SH-SY5Y (cell line): ENCODE results near the gene RAD51B.

Experiments used
- GATA2 ChIP-seq: IDR thresholded peaks from 2 replicates; pipeline ENCODE4 v1.6.1; 2011; ENCODE audit warnings: mild to moderate bottlenecking, low read depth, low read length
- GATA3 ChIP-seq: IDR thresholded peaks from 2 replicates; pipeline ENCODE4 v1.6.1; 2011; ENCODE audit warnings: low read depth, mild to moderate bottlenecking, low read length, moderate library complexity

Gene RAD51B

DNA sequence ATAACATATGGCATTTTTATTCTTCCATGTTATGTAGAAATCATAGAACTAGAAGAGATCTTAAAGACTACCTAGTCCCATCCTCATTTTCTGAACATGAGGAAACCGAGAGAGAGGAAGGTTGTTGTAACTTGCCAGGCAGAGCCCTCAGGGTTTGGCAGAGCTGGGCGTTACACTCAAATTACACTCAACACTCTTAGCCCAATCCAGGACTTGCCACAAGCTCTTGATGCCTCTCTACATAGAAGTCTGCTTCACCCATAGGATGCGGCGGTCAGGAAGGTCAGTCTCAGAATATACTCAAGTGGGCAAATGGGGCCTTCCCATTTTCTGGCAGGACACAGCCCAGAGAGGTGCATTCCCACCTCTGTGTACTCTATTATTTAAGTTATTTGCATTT is 765.2 kb downstream of the RAD51B start:
- TF ChIP-seq GATA3: no peak
- no peak for TF ChIP-seq GATA2

DNA sequence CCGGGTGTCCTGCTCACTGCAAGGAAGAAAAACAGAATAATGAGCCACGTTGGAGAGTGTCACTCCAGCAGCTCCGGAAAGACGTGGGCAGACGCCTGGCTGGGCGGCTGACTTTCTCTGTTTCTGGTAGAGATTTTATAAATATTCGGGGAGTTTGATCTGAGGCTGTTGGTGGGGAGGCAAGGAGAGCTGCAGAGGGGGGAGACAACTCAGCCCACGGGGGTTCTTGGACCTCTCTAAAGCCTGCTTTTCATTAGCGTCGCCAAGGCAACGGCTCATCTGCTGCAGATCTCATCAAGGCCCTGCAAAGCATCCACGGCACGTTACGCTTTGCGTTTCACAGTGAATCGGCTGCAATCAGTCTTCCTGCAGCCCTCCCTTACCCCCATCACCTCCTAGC is 766.1 kb downstream of the RAD51B start:
- TF ChIP-seq GATA2: peak; percentile 92
- no peak; the same call in 1 of the 2 replicates for TF ChIP-seq GATA3

DNA sequence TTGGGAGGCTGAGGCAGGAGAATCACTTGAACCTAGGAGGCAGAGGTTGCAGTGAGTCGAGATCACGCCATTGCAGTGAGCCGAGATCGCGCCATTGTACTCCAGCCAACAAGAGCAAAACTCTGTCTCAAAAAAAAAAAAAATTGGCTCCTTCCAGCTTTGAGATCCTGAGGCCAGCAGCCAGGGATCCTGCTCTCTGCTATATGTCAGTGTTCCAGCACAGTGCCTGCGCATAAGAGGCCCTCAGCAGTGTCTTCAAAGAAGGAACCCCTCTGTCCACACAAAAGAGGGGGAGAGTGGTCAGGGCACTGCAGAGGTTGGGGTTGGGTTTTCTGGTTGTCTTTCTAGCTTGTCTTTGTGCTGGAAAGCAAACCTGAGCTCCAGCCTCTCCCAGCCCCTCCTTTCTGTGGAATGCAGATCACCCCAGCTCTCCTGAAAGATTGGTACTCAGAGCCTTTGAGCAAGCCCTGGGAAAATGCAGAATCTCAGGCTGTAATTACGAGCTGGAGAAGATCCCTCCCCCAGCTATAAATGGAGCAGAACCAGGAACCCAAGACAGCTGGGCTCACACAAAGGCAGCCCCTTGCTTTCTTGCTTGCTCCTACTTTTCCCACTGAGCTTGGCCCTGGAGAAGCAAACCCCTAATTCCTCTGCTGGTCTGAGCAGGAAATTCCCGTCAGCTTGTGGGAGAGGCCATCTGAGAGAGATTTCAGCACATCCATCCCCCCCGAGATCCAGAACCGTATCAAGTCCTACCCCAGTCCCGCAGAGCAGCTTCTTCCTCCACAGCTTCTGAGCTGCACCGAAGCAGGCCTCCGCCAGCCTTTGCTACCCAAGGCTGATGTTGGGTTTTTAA is 767.5 kb downstream of the RAD51B start:
- TF ChIP-seq GATA3 (no peak), GATA2 (no peak)

DNA sequence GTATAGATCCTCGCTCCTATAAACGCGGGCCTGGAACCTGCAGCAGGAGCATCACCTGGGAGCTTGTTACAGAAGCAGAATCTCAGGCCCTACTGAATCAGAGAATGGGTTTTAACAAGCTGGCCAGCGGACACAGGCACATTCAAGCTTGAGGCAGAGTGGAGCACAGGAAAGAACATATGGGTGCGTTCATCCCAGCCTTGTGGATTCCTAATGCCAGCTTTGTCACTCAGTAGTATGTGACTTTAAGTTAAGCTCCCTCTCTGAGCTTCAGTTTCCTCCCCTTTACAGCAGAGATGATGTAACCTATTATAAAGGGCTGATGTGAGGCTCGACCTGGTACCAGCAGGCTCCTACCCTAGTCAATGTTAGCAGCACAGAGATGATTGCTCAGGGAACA is 768.4 kb downstream of the RAD51B start:
- TF ChIP-seq GATA3: no peak
- TF ChIP-seq GATA2: no peak

DNA sequence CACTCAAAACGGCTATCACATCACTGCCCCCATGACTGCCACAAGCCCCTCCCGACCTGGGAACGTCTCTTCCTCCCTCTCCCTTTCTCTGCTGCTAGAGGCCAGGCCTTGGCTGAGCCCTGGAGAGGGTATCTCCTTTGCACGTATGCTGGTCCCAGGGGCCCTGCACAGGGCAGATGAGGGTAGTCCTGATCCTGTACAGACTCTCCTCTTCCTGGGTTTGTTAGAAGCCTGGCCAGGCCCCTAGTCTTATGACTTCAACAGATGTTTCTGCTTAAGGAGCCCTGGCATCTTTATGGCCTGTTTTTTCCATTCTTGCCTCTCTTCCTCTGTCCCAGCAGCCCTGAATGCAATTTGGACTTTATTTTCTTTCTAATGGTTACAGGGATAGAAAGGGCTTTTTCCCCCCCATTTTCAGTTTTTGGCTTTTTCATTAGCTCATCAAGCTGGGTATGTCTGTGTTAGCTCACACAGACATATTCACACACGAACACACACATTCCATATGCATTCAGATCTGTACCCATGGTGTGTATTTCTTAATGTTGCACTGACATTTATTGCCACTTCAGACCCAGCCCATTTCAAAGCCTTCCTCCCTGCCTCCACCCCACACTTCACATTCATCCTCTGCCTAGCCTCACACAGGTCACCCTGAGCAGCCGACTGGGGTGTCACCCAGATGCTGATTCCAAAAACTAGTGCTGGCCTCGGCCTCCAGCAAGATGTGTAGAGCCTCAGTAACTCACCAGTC is 770.0 kb downstream of the RAD51B start:
- TF ChIP-seq GATA3 (no peak), GATA2 (no peak)

DNA sequence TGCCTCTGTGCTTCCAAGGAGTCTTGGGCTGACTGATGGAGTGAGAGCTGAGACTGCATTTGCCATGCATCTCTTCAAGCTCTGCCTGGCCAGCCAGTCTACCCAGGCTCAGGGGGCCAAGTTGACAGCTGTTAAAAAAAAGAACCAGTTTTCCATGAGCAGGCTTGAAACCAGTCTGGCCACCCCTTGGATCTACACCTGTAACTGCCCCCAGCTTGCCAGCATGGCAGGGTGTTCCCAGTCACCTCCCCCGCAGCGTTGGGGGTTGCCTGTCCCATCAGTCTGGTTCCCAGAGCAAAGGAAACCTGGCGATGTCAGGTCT is 770.6 kb downstream of the RAD51B start:
- TF ChIP-seq GATA3 (no peak), GATA2 (no peak)

DNA sequence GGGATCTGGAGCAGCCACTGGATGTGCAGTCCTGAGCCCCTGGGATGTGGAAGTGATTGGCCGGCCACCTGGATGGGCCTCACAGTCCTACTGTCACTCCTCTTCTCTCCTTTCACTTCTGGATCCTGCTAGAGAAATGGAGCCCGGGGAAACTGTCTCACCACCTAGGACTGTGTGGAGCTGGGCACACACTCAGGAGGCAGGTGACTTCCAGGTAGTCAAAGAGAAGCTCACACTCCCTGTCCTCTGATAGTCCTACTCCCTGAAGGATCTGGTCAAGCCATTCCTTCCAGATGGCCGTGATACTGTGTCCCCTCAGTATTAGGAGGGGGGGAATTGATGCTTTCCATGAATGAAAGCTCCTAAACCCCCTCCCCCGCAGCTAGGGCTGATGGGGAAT is 772.2 kb downstream of the RAD51B start:
- TF ChIP-seq GATA3 (no peak), GATA2 (no peak)

DNA sequence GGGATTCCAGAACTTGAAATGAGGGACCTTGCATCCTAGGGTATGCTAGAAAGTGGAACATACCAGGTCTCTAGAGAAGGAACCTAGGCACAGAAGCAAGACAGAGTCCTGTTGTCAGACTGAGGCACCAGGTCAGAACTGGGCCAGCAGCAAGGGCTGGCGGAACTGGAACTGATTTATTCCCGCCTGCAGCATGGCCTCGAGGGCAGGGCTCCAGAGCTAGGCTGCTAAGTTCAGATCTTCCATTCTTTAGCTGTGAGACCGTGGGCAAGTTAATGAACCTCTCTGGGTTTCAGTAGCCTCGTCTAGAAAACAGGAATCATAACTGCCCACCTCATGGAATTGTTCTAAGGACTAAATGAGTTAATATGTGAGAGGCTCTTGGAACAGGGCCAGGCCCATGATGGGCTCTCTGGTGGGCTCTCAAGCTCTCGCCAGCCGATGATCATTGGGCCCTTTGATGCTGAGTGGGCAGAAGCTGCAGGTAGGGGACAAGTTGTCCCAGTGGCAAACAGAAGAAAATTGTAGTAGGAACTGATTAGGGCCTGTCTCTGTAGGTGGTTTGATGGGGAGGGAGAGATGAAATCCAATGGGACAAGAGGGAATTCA is 773.5 kb downstream of the RAD51B start:
- TF ChIP-seq GATA3 (no peak), GATA2 (no peak)

DNA sequence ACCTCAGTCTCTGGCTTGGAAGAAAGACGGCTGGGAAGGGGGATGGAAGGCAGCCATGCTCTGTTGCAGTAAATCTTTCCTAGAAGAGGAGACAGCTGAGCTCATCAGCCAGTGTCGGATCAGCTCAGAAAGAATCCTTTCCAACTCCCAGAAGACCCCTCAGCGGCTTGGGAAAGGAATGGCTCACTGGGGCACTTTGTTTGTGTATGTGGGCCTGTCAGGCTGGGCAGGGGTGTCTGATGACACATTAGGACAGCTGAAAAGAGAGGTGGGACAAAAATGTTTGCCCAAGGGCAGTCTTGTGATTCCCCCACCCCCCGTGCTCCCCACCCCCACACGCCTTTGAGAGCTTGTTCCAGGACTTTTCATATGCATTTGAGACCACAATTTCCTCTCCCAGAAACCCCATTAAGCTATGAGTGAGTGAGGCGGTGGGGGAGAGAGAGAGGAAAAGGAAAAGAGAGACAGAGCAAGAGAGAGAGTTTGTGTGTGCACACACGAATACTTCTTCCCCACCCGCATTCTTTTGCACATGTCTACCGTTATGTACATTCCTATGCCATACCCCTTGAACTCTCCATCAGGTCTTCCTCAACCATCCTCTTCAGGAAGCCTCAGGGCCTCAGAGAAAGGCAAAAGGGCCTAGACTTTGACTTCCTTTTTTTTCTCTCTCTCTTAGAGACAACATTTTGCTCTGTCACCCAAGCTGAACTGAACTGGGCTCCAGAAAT is 774.4 kb downstream of the RAD51B start:
- no peak for TF ChIP-seq GATA2
- no peak for TF ChIP-seq GATA3

DNA sequence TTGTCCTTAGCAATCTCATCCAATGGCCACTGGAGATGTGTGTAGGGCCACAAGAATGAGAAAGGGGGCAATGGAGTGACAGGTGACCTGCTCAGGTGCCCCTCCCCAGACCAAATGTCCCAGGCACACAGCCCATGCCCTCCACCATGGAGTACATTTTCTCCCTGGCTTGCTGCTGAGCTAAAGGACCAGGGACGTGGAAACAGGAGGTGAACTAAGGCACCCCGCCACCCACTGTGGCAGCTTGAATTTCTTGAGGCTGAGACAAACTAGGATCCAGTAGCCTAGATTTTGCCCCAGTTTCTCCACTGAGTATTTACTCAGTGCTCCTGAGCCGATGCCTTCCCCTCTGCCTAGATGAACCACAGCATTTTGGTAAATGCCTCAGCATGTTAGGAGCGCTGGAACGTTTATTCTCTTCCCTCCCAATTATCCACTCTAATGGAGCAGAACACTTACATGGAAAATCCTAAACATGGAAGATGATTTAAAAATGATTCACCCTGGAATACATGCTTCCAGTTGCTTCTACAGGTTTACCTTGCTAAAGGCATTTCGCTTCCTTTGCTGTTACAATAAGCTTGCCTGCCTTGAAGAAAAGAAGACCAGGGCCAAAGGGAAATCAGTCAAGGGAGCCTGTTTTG is 775.3 kb downstream of the RAD51B start:
- TF ChIP-seq GATA3 (no peak), GATA2 (no peak)

DNA sequence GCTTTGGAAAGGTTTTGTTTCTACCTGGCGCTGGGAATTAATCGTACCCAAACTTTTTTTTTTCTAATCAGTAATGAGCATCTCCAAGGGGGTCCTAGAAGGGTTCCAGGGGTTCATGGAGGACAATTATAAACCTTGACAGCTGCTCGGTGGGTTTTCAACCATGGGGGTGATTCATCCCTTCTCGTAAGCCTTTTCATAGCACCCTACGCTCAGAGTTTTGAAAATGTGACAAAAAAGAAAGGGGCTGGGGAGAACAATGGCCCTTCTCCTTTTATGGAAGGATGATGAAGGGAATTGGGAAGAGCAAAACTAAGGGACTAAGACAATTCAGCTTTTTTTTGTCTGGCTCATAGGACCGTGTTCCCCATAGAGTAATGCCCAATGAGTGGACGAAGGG is 776.6 kb downstream of the RAD51B start:
- TF ChIP-seq GATA2: no peak
- no peak for TF ChIP-seq GATA3

DNA sequence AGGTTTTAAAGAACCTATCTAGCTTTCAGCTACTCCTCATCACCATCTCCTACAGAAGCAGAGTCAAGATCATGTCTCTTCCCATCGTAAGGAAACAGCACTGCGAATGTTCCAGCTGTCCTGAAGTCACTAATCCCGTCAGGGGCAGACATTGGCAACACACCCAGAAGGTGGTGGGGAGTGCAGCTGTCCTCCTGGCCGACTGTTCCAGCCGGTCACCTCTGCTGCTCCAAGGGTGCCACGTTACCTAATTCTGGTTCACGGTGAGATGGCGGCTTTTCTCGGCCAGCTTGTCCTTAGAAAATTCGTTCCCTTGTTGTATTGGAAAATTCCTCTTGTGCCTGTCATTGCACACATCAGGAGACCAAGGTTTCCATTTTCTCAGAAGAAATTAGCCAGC is 777.1 kb downstream of the RAD51B start:
- no peak for TF ChIP-seq GATA3
- no peak for TF ChIP-seq GATA2

DNA sequence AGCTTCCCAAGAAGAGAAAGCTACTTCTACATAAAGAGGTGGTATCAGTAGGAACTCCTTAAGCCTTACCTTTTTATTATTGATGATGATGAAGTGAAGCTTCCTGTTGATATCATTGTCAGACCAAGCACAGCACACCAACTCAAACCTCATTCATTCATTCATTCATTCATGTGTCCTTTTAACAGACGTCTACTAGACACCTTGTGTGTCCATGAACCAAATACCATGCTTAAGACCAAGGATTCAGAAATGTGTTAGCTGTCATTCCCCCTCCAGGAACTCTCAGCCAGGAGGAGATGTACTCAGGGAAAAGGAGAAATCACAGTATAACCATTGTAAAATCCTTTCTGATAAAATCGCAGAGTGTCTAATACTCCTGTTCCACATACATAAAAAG is 778.5 kb downstream of the RAD51B start:
- TF ChIP-seq GATA3: no peak
- TF ChIP-seq GATA2: no peak

DNA sequence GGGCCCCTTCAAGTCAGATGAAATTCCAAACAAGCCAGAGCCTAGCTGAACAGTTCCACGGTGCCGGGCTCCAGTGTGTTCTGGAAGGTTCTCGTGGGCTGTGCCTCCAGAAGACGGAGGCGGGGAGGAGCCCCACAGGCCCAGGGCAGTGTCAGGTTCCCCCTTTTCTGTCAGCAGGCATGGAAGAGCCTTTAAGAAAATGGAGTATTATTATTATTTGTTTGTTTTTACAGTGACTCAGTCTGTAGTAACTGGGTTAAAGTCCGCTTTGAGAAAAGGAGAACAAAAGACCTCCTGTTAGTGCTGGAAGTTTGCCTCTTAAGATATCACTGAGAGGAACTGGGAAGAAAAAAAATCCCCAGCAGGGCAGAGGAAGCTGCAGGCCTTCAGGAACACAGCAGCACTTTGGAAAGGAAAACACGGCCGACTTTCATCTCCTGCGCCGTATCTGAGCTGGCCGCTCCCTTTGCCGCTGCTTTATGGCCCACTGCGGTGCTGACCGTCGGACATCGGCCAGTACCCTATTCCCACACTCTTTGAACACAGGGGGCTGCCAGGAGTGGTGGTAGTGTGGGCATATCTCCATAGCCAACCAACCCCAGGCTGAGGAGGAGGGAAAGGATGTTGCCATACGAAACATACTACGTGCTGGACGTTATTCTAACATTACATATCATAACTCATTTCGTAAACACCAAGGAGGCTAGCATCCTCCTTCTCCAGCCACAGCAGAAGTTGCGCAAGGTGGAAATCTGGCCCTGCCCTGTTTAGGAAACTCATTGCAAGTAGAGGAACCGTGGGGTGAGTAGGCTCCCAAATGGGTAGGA is 779.3 kb downstream of the RAD51B start:
- no peak for TF ChIP-seq GATA2
- no peak for TF ChIP-seq GATA3
